Muscle layer of colon (tissue), 2 donors: ENCODE measurements around the gene CACNG1.
"Not testable (repeated sequence)": the region's sequence is repeated elsewhere in the genome, so short reads cannot be mapped to it uniquely, and the experiment has no call there.

Source experiments
- H3K27ac ChIP-seq: one replicate; pipeline ENCODE4 v1.7.0; 2013; ENCODE audit warnings: low read depth, mild to moderate bottlenecking, low read length, moderate library complexity
- H3K27me3 ChIP-seq, 2 donors: one replicate each; pipeline ENCODE4 v1.7.0; 2013; ENCODE audit warnings: low read length in 2 of 2, mild to moderate bottlenecking in 2 of 2; ENCODE audit not compliant: insufficient read depth in 2 of 2, control insufficient read depth in 1 of 2
- H3K36me3 ChIP-seq: one replicate; pipeline ENCODE4 v1.7.0; 2013; ENCODE audit warnings: mild to moderate bottlenecking, low read length; ENCODE audit not compliant: insufficient read depth
- H3K4me1 ChIP-seq: one replicate; pipeline ENCODE4 v1.7.0; 2013; ENCODE audit warnings: mild to moderate bottlenecking, low read length; ENCODE audit not compliant: insufficient read depth
- H3K4me3 ChIP-seq, 2 donors: one replicate each; pipeline ENCODE4 v1.7.0; 2013; ENCODE audit warnings: low read length in 2 of 2, low read depth in 1 of 2, mild to moderate bottlenecking in 1 of 2, moderate library complexity in 1 of 2
- H3K9ac ChIP-seq: one replicate; pipeline ENCODE4 v1.7.0; 2013; ENCODE audit warnings: low read length
- H3K9me3 ChIP-seq: one replicate; pipeline ENCODE4 v1.7.0; 2013; ENCODE audit warnings: mild to moderate bottlenecking, low read length
- donor health status: abdominal sarcoma.
- donor health status: Adenocarcinoma of cecum.

The CACNG1 gene

DNA sequence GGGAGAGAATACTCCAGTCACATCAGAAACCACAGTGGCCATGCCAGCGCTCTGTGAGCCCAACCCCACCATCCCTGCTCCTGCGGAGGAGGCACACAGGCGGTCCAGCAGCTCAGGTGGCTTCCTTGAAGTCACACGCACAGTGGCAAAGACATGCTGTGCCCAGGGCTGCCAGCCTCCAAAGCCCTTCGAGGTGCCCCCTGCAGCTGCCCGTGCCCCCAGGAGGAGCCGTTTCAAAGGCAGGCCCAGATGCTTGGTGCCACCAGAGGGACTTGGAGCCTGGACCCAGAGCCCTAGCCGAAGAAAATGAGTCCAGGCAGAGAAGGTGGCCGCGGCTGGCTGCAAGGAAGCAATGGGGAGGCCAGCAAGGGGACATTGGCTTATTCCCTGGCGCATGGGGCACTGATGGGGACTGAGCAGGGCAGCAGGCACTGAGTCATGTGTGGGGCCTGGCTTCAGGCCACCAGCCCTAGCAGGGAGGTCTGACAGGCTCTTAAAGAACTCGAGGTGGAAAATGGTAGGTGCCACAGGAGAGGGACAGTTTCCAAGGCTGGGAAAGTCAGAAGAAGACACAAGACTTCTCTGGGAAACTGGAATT is 17.2 kb upstream of the CACNG1 start:
- no peaks in the 10 kb centered on the region for H3K4me1 ChIP-seq
- H3K36me3 ChIP-seq, result no peaks in the 10 kb centered on the region

GRCh38 chr17:67030641-67031040 is 13.7 kb upstream of the CACNG1 start:
- no peaks in the 10 kb centered on the region for H3K9me3 ChIP-seq
- H3K9ac ChIP-seq, result no peak overlapping the region
- H3K4me1 ChIP-seq, result no peaks in the 10 kb centered on the region
- H3K4me3 ChIP-seq, result no peak overlapping the region
- H3K36me3 ChIP-seq, result no peaks in the 10 kb centered on the region
- H3K27me3 ChIP-seq, result no peaks in the 10 kb centered on the region
- no peak overlapping the region for H3K27ac ChIP-seq

More for the DNA sequence above, 17.2 kb upstream of the CACNG1 start:
- Histone ChIP-seq H3K4me3 (no peak overlapping the region), H3K27ac (no peak overlapping the region), H3K9ac (no peak overlapping the region), H3K27me3 (no peaks in the 10 kb centered on the region), H3K9me3 (no peaks in the 10 kb centered on the region)

DNA sequence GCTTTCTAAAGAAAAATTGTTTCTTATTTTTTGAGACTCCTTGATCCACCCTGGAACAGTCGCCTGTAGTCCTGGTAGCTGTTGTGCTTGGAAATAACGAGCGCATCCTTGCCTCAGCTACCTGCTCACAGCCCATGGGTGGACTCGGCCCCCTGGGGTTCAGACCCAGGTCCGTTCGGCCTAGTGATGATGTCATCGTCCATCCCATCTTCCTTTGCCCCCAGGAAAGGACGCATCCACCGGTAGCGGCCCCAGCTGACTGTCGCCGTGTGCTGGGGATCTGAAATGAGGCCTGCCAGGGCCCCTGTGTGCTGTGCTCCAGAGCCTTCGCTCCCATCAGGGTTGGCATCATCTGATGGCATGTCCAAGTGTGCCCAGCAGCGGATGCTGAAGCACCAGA is 12.0 kb upstream of the CACNG1 start:
- Histone ChIP-seq H3K9me3 (no peaks in the 10 kb centered on the region), H3K36me3 (no peaks in the 10 kb centered on the region), H3K4me1 (no peaks in the 10 kb centered on the region), H3K4me3 (no peak overlapping the region), H3K27ac (no peak overlapping the region), H3K9ac (no peak overlapping the region), H3K27me3 (no peaks in the 10 kb centered on the region)

DNA sequence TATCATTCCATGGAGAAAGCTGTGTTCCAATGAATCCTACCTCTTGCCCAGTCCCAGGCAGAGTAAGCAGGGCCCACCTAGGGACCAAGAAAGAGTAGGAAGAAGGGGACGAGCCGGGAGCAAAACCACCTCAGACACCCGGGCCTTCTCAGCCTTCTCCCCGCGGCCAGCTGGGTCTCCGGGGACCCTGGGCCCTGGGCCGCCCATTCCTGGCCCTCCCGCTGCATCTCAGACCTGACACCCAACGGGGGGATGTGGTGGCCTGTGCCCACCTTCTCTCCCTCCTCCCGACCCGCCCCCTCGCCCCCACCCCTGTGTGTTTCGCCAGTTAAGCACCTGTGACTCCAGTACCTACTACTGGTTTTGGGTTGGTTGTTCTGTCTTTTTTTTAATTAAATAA is 11.4 kb upstream of the CACNG1 start:
- H3K4me1 ChIP-seq, result no peaks in the 10 kb centered on the region
- H3K36me3 ChIP-seq, result no peaks in the 10 kb centered on the region
- no peak overlapping the region for H3K9ac ChIP-seq
- H3K27ac ChIP-seq, result no peak overlapping the region
- H3K27me3 ChIP-seq, result no peaks in the 10 kb centered on the region
- H3K4me3 ChIP-seq, result no peak overlapping the region
- no peaks in the 10 kb centered on the region for H3K9me3 ChIP-seq

DNA sequence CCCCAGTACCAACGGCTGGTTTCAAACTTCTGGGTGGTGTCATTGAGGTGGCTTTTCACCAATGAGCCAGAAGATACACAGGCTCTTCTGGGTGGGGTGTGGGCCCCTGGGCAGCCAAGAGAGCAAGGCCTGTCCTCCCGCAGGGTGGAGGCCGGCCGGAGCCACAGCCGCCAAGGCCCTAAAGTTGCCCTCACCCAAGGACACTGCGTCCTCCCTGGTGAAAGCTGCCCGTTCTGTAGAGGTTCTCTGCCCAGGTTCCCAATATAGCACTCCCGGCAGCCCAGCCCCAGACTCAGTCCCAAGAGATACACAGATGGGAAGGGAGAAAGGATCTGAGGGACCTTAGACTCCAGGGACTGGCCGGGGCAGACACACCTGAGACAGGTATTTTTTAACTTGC is 10.7 kb upstream of the CACNG1 start:
- H3K27me3 ChIP-seq, result no peaks in the 10 kb centered on the region
- no peak overlapping the region for H3K27ac ChIP-seq
- H3K36me3 ChIP-seq, result no peaks in the 10 kb centered on the region
- H3K4me3 ChIP-seq, result no peak overlapping the region
- no peaks in the 10 kb centered on the region for H3K9me3 ChIP-seq
- no peak overlapping the region for H3K9ac ChIP-seq
- H3K4me1 ChIP-seq, result no peaks in the 10 kb centered on the region

GRCh38 chr17:67035131-67036083 is 8.9 kb upstream of the CACNG1 start:
- Histone ChIP-seq H3K9ac (no peak overlapping the region), H3K27ac (no peak overlapping the region), H3K4me3 (no peak overlapping the region), H3K4me1 (no peaks in the 10 kb centered on the region), H3K9me3 (no peaks in the 10 kb centered on the region), H3K27me3 (no peaks in the 10 kb centered on the region), H3K36me3 (no peaks in the 10 kb centered on the region)

GRCh38 chr17:67038861-67039365 is 5.4 kb upstream of the CACNG1 start:
- no peaks in the 10 kb centered on the region for H3K27me3 ChIP-seq
- H3K36me3 ChIP-seq, result no peaks in the 10 kb centered on the region
- no peak overlapping the region for H3K9ac ChIP-seq
- no peak overlapping the region for H3K27ac ChIP-seq
- H3K4me3 ChIP-seq, result no peak overlapping the region
- no peaks in the 10 kb centered on the region for H3K9me3 ChIP-seq
- no peaks in the 10 kb centered on the region for H3K4me1 ChIP-seq

- H3K4me1 ChIP-seq, result no peaks in the 10 kb centered on the region
- H3K9ac ChIP-seq, result no peak overlapping the region
Measured at GRCh38 chr17:67040652-67041051, 3.7 kb upstream of the CACNG1 start.

DNA sequence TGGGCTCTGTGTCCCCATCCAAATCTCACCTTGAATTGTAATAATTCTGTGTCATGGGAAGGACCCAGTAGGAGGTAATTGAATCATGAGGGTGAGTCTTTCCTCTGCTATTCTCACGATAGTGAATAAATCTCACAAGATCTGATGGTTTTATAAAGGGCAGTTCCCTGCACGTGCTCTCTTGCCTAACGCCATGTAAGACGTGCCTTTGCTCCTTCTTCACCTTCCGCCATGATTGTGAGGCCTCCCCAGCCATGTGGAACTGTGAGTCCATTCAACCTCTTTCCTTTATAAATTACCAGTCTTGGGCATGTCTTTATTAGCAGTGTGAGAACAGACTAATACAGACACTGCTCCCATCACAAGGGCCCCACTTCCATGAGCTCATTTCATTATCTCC is 3.2 kb upstream of the CACNG1 start:
- not testable (repeated sequence) for H3K27ac ChIP-seq, H3K9ac ChIP-seq, H3K4me1 ChIP-seq

More at GRCh38 chr17:67040652-67041051, 3.7 kb upstream of the CACNG1 start:
- H3K9me3 ChIP-seq, result no peaks in the 10 kb centered on the region
- no peak overlapping the region for H3K27ac ChIP-seq
- H3K4me3 ChIP-seq, result no peak overlapping the region
- no peaks in the 10 kb centered on the region for H3K27me3 ChIP-seq
- no peaks in the 10 kb centered on the region for H3K36me3 ChIP-seq

GRCh38 chr17:67041531-67041930 is 2.8 kb upstream of the CACNG1 start:
- H3K9me3 ChIP-seq, result no peaks in the 10 kb centered on the region
- H3K9ac ChIP-seq, result no peak overlapping the region
- no peaks in the 10 kb centered on the region for H3K4me1 ChIP-seq
- H3K27ac ChIP-seq, result no peak overlapping the region
- no peaks in the 10 kb centered on the region for H3K27me3 ChIP-seq
- H3K36me3 ChIP-seq, result no peaks in the 10 kb centered on the region
- H3K4me3 ChIP-seq, result no peak overlapping the region

More for the DNA sequence above, 3.2 kb upstream of the CACNG1 start:
- H3K36me3 ChIP-seq, H3K27me3 ChIP-seq, H3K4me3 ChIP-seq, H3K9me3 ChIP-seq: not testable (repeated sequence)

DNA sequence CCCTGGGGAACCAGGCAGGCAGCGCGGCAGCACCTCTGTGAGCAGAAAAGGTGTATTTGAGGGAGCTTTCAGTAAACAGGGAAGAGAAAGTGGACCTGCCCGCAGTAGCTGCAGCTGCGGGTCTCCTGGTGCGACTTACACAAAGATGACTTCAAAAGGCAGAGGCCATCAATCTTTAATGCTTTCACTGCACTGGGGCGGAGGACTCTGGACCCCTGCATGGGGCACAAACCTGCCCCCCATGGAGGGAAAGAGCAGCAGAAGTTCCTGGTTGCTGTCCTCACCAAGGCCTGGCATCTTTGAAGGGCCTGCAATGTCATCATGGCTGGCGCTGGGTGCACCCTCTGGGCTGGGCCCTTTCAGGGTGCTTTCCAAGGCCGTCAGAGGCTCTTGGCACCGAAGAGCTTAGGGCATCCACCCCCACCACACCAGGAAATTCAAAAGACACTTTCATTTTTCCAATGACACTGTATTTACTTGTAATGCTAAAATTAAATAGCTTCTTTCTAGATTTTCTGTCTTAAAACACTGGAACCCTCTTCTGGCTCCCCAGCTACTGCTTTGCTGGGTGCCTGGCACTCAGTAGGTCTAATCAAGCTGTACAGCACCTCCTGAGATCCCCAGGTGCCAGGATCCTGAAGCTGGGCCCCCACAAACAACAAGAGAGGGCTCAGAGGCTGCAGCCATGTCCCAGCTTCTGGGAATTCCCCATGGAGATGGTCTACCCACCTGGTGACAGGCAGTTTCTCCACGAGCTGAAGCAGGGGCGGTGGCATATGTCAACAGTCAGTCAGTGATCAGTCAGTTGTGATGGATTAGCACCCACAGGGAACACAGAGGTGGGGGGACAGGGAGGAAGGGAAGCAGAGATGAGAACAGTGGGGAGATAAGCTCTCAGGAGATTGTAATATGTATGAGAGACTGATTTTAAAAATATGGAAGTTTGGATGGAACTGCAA is 2.1 kb upstream of the CACNG1 start:
- Histone ChIP-seq H3K27me3 (no peaks in the 10 kb centered on the region), H3K4me1 (no peaks in the 10 kb centered on the region), H3K36me3 (no peaks in the 10 kb centered on the region), H3K27ac (no peak overlapping the region), H3K9ac (no peak overlapping the region), H3K9me3 (no peaks in the 10 kb centered on the region), H3K4me3 (no peak overlapping the region)
